HepG2 (cell line): ENCODE results near the gene NRDE2.

ENCODE experiments used
- BCL6 ChIP-seq: IDR thresholded peaks from 2 replicates; pipeline ENCODE4 v1.6.1; 2016; ENCODE audit warnings: missing genetic modification reagents, missing compliant biosample characterization
- BHLHE40 ChIP-seq: IDR thresholded peaks from 2 replicates; pipeline ENCODE4 v1.6.1; 2011; ENCODE audit warnings: low read length, improper control_type of control experiment
- HOMEZ ChIP-seq: IDR thresholded peaks from 2 replicates; pipeline ENCODE4 v1.6.1; 2016; ENCODE audit warnings: low read depth
- POLR2A ChIP-seq, 2 experiments: IDR thresholded peaks; 2 replicates each; pipeline ENCODE4 v1.6.1; 2011; ENCODE audit warnings: low read depth in 2 of 2, low read length in 2 of 2, mild to moderate bottlenecking in 1 of 2, moderate library complexity in 1 of 2; ENCODE audit not compliant: insufficient read depth in 1 of 2

DNA sequence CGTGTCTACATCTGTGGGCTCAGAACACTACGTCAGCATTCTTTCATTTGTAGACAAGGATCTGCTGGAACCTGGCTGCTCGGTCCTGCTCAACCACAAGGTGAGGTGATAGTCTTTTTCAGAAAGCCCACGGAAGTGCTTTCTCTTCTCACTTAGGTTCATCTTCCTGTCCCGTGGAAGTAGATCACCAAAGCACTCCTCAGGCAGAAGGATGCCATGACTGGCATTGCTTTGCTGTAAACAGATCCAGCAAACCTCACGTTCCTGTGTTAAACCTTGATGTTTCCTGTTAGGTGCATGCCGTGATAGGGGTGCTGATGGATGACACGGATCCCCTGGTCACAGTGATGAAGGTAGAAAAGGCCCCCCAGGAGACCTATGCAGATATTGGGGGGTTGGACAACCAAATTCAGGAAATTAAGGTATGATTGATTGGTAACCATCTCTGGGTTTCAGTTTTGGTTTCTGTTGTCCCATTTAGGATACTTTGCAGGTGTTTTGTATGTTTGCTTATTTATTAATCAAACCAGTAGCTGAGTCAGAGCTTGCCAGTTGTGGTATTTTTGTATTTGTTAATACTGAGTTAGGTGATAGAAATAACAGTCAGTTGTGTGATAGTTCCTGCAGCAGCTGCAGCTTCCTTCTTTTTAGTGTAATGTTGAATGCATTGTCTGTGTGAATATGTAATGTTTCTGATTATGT, 67.8 kb downstream of the NRDE2 start:
- TF ChIP-seq BCL6 (CRISPR knock-in tag) (no peak), BHLHE40 (no peak), POLR2A (IDR thresholded peaks at IDR 0.05; ENCODE audit: insufficient read depth in 1 of 2, low read depth in 2 of 2, low read length in 2 of 2) (no peak), HOMEZ (CRISPR knock-in tag) (no peak)
